Gastrocnemius medialis (tissue), 4 donors: Measurements from ENCODE around the gene GPC6.

ENCODE experiments used
- POLR2A ChIP-seq, 2 donors: fragments of 450-650 bp; IDR thresholded peaks; one replicate each; pipeline ENCODE4 v1.6.1; 2017; ENCODE audit warnings: antibody characterized with exemption in 2 of 2, mild to moderate bottlenecking in 2 of 2, moderate library complexity in 2 of 2
- TF ChIP-seq, protein P1 (sequence below), 5 experiments: fragments of 450-650 bp in 3 of 5; fragments of 200-600 bp in 2 of 5; sonication (generic) in 2 of 5; IDR thresholded peaks in 4 of 5; conservative IDR thresholded peaks in 1 of 5; 1 replicate in 4 of 5; 2 replicates in 1 of 5; pipeline ENCODE4 v1.5.1; 2016 to 2019; ENCODE audit warnings: antibody characterized with exemption in 5 of 5, mild to moderate bottlenecking in 3 of 5, moderate library complexity in 3 of 5

DNA sequence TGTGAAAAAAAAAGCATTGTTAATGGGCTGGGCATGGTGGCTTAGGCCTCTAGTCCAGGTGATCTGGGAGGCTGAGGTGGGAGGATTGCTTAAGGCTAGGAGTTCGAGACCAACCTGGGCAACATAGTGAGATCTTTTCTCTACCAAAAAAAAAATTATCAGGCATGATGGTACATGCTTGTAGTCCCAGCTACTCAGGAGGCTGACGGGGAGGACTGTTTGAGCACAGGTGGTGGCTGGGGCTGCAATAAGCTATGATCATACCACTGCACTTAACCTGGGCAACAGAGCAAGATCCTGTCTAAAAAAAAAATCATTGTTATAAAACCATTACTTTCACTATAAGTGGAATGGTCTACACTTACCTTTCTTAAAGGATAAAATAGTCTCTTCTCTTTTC is 30.4 kb downstream of the GPC6 start:
- TF ChIP-seq, protein P1, sequence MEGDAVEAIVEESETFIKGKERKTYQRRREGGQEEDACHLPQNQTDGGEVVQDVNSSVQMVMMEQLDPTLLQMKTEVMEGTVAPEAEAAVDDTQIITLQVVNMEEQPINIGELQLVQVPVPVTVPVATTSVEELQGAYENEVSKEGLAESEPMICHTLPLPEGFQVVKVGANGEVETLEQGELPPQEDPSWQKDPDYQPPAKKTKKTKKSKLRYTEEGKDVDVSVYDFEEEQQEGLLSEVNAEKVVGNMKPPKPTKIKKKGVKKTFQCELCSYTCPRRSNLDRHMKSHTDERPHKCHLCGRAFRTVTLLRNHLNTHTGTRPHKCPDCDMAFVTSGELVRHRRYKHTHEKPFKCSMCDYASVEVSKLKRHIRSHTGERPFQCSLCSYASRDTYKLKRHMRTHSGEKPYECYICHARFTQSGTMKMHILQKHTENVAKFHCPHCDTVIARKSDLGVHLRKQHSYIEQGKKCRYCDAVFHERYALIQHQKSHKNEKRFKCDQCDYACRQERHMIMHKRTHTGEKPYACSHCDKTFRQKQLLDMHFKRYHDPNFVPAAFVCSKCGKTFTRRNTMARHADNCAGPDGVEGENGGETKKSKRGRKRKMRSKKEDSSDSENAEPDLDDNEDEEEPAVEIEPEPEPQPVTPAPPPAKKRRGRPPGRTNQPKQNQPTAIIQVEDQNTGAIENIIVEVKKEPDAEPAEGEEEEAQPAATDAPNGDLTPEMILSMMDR (IDR thresholded peaks at IDR 0.05 in 4 of 5, conservative IDR thresholded peaks at IDR 0.05 in 1 of 5) = no peak
- no peak for TF ChIP-seq POLR2A (IDR thresholded peaks at IDR 0.05)
